HG03135 (cell line): ENCODE measurements around the gene GRK5.
"Not testable (repeated sequence)": the region's sequence is repeated elsewhere in the genome, so short reads cannot be mapped to it uniquely, and the experiment has no call there.

Experiments used
- ATAC-seq: cut with Tn5 transposase; IDR thresholded peaks from one replicate; pipeline ENCODE4 v1.9.1; 2021; ENCODE audit warnings: mild to moderate bottlenecking, moderate library complexity; ENCODE audit not compliant: unreplicated experiment

GRK5 gene

GRCh38 chr10:119272338-119272734, 65.0 kb downstream of the GRK5 start:
- not testable (repeated sequence) for ATAC-seq

- no peak for ATAC-seq
Observed at GRCh38 chr10:119272736-119273135, 65.4 kb downstream of the GRK5 start.

GRCh38 chr10:119273413-119273812, 66.0 kb downstream of the GRK5 start:
- ATAC-seq: no peak

- no peak for ATAC-seq
Observed at GRCh38 chr10:119274519-119275045, 67.2 kb downstream of the GRK5 start.

GRCh38 chr10:119275085-119275484, 67.7 kb downstream of the GRK5 start:
- no peak for ATAC-seq

- ATAC-seq: not testable (repeated sequence)
Observed at GRCh38 chr10:119276194-119276593, 68.8 kb downstream of the GRK5 start.

GRCh38 chr10:119278126-119278709, 70.8 kb downstream of the GRK5 start:
- ATAC-seq: no peak

- ATAC-seq: no peak
Observed at GRCh38 chr10:119279441-119279840, 72.1 kb downstream of the GRK5 start.

- no peak for ATAC-seq
Observed at GRCh38 chr10:119281581-119282071, 74.3 kb downstream of the GRK5 start.

- no peak for ATAC-seq
Observed at GRCh38 chr10:119282446-119282845, 75.1 kb downstream of the GRK5 start.

- ATAC-seq: no peak
Observed at GRCh38 chr10:119283387-119283786, 76.0 kb downstream of the GRK5 start.

- peak; percentile 66 for ATAC-seq
Observed at GRCh38 chr10:119283818-119284217, 76.4 kb downstream of the GRK5 start.

GRCh38 chr10:119284679-119285096, 77.3 kb downstream of the GRK5 start:
- no peak for ATAC-seq

- no peak for ATAC-seq
Observed at GRCh38 chr10:119285495-119286267, 78.3 kb downstream of the GRK5 start.

GRCh38 chr10:119286516-119286915, 79.1 kb downstream of the GRK5 start:
- ATAC-seq: no peak

- ATAC-seq: no peak
Observed at GRCh38 chr10:119286983-119287633, 79.7 kb downstream of the GRK5 start.

- no peak for ATAC-seq
Observed at GRCh38 chr10:119288574-119289001, 81.2 kb downstream of the GRK5 start.

- ATAC-seq: no peak
Observed at GRCh38 chr10:119289227-119289920, 82.0 kb downstream of the GRK5 start.

- ATAC-seq: no peak
Observed at GRCh38 chr10:119290301-119291048, 83.1 kb downstream of the GRK5 start.

- ATAC-seq: no peak
Observed at GRCh38 chr10:119291223-119291900, 84.0 kb downstream of the GRK5 start.
